ENCODE data around the gene ENG. TPM values are rescaled to one million over a fixed set of nuclear protein-coding genes. Genes with fewer than 3 reads are reported as not detected.

Gene ENG
- total and polyA plus RNA-seq, 2 of the 4 experiments (the other 2 are of a cell fraction) = 3.6 to 83.3 TPM

- intact Hi-C loops (cut with micrococcal nuclease) = loop anchor here (5.0 kb wide), 1 partner anchor 48 kb away; the partner anchor contains the start of gene FPGS
- Histone ChIP-seq H3K9ac (ENCODE audit: low read depth, low read length) (no peak overlapping the region), H4K91ac (ENCODE audit: insufficient read depth, low read depth, low read length) (no peak overlapping the region)
These were observed 4.1 kb downstream of the ENG start for GRCh38 chr9:127850286-127850830.

More at GRCh38 chr9:127850286-127850830, 4.1 kb downstream of the ENG start:
- Histone ChIP-seq H3K36me3 (ENCODE audit: control insufficient read depth, insufficient read depth, low read length) (peaks cover 23% of the 10 kb centered on the region), H4K8ac (ENCODE audit: low read depth in 2 of 2, low read length in 2 of 2) (no peak overlapping the region), H2BK15ac (ENCODE audit: low read depth, low read length) (no peak overlapping the region), H2AFZ (replicated peaks; ENCODE audit: low read length, poor library complexity) (no peak overlapping the region), H3K79me1 (ENCODE audit: low read depth in 1 of 2, low read length in 2 of 2) (peaks cover 28 to 82% of the 10 kb centered on the region in 2 experiments), H3K56ac (ENCODE audit: extremely low read depth, insufficient read depth, low read length) (no peak overlapping the region), H2BK5ac (ENCODE audit: low read depth, low read length, poor library complexity, severe bottlenecking) (no peak overlapping the region), H3K4ac (ENCODE audit: low read depth, low read length) (no peak overlapping the region), H3K23ac (ENCODE audit: low read depth, low read length) (no peak overlapping the region), H3K27me3 (ENCODE audit: control insufficient read depth, insufficient read depth, low read length) (no peaks in the 10 kb centered on the region), H3K4me3 (ENCODE audit: insufficient read depth, low read depth, low read length) (no peak overlapping the region), H2BK120ac (ENCODE audit: low read depth, low read length) (no peak overlapping the region), H2AK5ac (ENCODE audit: low read depth, low read length) (no peak overlapping the region), H3K14ac (replicated peaks; ENCODE audit: low read depth, low read length) (no peak overlapping the region), H3K9me3 (ENCODE audit: control insufficient read depth, insufficient read depth, low read length) (peaks cover 10% of the 10 kb centered on the region), H3K4me2 (ENCODE audit: low read depth, low read length) (no peak overlapping the region), H3K27ac (ENCODE audit: insufficient read depth, low read length) (no peak overlapping the region), H3K4me1 (ENCODE audit: control insufficient read depth, insufficient read depth, low read length) (peaks cover 19% of the 10 kb centered on the region), H3K9me1 (ENCODE audit: insufficient read depth, low read length) (peaks cover 18% of the 10 kb centered on the region), H2BK20ac (ENCODE audit: low read depth, low read length) (no peak overlapping the region), H3K18ac (ENCODE audit: low read depth, low read length) (no peak overlapping the region), H4K5ac (ENCODE audit: low read depth, low read length) (no peak overlapping the region), H4K20me1 (ENCODE audit: insufficient read depth, low read length) (0 out of 2 replicates have a peak, but pooled peaks cover 3% of the 10 kb centered on the region), H2AK9ac (replicated peaks; ENCODE audit: low read depth, low read length, poor library complexity) (no peak overlapping the region)
- ChIA-PET POLR2A (ENCODE audit: unreplicated experiment) (no interaction called here), CTCF (no interaction called here)
- TF ChIP-seq CEBPB (IDR thresholded peaks at IDR 0.05; ENCODE audit: low read depth, low read length) (no peak), ELK1 (IDR thresholded peaks at IDR 0.05; ENCODE audit: borderline replicate concordance, low read depth, low read length) (no peak), FOS (IDR thresholded peaks at IDR 0.05; ENCODE audit: low read depth, low read length) (no peak)
- no TSS peak for BruUV-seq (replicated peaks)
- ATAC-seq (ENCODE audit: low read depth) = no peak
- in situ Hi-C loops (cut with MboI; ENCODE audit: low sequenced_read_pairs) = no loop called here
- dilution Hi-C loops (cut with HindIII; ENCODE audit: low sequenced_read_pairs, unreplicated experiment) = no loop called here
- DNase-seq = no peak
- 100% methylated on average over 3 of the region's 17 CpGs; no CpG with 5 or more reads in 1 of the 2 experiments for WGBS, 2 experiments (ENCODE audit: extremely low coverage in 2 of 2, insufficient read length in 1 of 2)
